H1 (cell line): ENCODE measurements around the gene TMEM185B. TPM values are rescaled to one million over a fixed set of nuclear protein-coding genes. Genes with fewer than 3 reads are reported as not detected.

Experiments used
- CTCF ChIA-PET: fragments of 300-600 bp; sonication (Branson Sonifier 250); formaldehyde crosslinking; loops from one replicate; lab custom pipeline; 2021; ENCODE audit not compliant: partially characterized antibody; lab: Charles Lee
- POLR2A ChIA-PET: fragments of 300-600 bp; sonication (Branson Sonifier 250); formaldehyde crosslinking; loops from one replicate; lab custom pipeline; 2021; ENCODE audit warnings: inconsistent platforms; ENCODE audit not compliant: partially characterized antibody; lab: Charles Lee
- DNase-seq, 2 experiments: peaks; one replicate each; pipeline versions ENCODE4 v3.0.0 to v3.0.0-alpha.2; 2010 to 2022; ENCODE audit warnings: low spot score in 2 of 2, low read depth in 1 of 2, mixed read lengths in 1 of 2
- FAIRE-seq: peaks from 2 replicates; lab custom pipeline; 2011; peaks lifted over from hg19 to GRCh38; lab: Jason Lieb, UNC
- H2AFZ ChIP-seq: 2 replicates; pipeline ENCODE4 v1.8.1; 2012; ENCODE audit warnings: low read length, inconsistent platforms
- H2AK5ac ChIP-seq: 2 replicates; pipeline ENCODE4 v1.6.1; 2013; ENCODE audit warnings: low read depth, low read length
- H2BK120ac ChIP-seq: replicated peaks from 2 replicates; pipeline ENCODE3; 2013; ENCODE audit warnings: low read depth, low read length, inconsistent platforms
- H2BK12ac ChIP-seq: 2 replicates; pipeline ENCODE4 v1.6.1; 2013; ENCODE audit warnings: low read depth, low read length
- H2BK15ac ChIP-seq: 2 replicates; pipeline ENCODE4 v1.6.1; 2013; ENCODE audit warnings: low read length
- H2BK20ac ChIP-seq: 2 replicates; pipeline ENCODE4 v1.6.1; 2013; ENCODE audit warnings: low read length
- H2BK5ac ChIP-seq: 2 replicates; pipeline ENCODE4 v1.6.1; 2013; ENCODE audit warnings: low read depth, low read length
- H3K14ac ChIP-seq: 2 replicates; pipeline ENCODE4 v1.6.1; 2013; ENCODE audit warnings: inconsistent platforms; ENCODE audit not compliant: insufficient read length
- H3K18ac ChIP-seq: 2 replicates; pipeline ENCODE4 v1.6.1; 2013; ENCODE audit warnings: low read length; ENCODE audit errors: extremely low read depth
- H3K23ac ChIP-seq: 2 replicates; pipeline ENCODE4 v1.6.1; 2013; ENCODE audit warnings: inconsistent platforms; ENCODE audit not compliant: insufficient read length
- H3K23me2 ChIP-seq: 2 replicates; pipeline ENCODE4 v1.6.1; 2013; ENCODE audit warnings: low read depth, low read length
- H3K27ac ChIP-seq: 2 replicates; pipeline ENCODE4 v1.6.1; 2011; ENCODE audit warnings: low read depth, low read length, inconsistent platforms
- H3K27me3 ChIP-seq, 4 experiments: replicated peaks in 1 of 4; 1 replicate in 1 of 4; 2 replicates in 3 of 4; pipeline versions ENCODE4 v1.6.1 to v1.8.1; 2011 to 2013; ENCODE audit warnings: low read length in 3 of 4, mild to moderate bottlenecking in 3 of 4, inconsistent platforms in 2 of 4, mixed read lengths in 2 of 4, moderate library complexity in 1 of 4; ENCODE audit not compliant: control insufficient read depth in 3 of 4, insufficient read depth in 3 of 4; ENCODE audit errors: extremely low read depth in 1 of 4
- H3K36me3 ChIP-seq, 4 experiments: 2 replicates each; pipeline versions ENCODE4 v1.6.1 to v1.8.1; 2011 to 2013; ENCODE audit warnings: mild to moderate bottlenecking in 4 of 4, low read length in 3 of 4, moderate library complexity in 2 of 4, control low read depth in 1 of 4, inconsistent platforms in 1 of 4; ENCODE audit not compliant: insufficient read depth in 4 of 4, control insufficient read depth in 2 of 4
- H3K4ac ChIP-seq: replicated peaks from 2 replicates; pipeline ENCODE3; 2013; ENCODE audit warnings: low read length, low read depth, mixed read lengths, inconsistent platforms; ENCODE audit not compliant: insufficient read length
- H3K4me1 ChIP-seq, 4 experiments: replicated peaks in 1 of 4; 1 replicate in 1 of 4; 2 replicates in 3 of 4; pipeline versions ENCODE4 v1.6.1 to v1.8.1; 2011 to 2013; ENCODE audit warnings: low read length in 3 of 4, inconsistent platforms in 2 of 4, mixed read lengths in 1 of 4; ENCODE audit not compliant: insufficient read depth in 4 of 4, control insufficient read depth in 3 of 4
- H3K4me2 ChIP-seq, 2 experiments: 2 replicates each; pipeline versions ENCODE4 v1.6.1 to v1.8.1; 2011 to 2013; ENCODE audit warnings: low read depth in 2 of 2, low read length in 2 of 2, control low read depth in 1 of 2, inconsistent platforms in 1 of 2, mild to moderate bottlenecking in 1 of 2; ENCODE audit not compliant: insufficient read depth in 1 of 2
- H3K4me3 ChIP-seq, 4 experiments: fragments of 200-600, 300-600 bp in 1 of 4; sonication (generic), shearing (Covaris generic), sonication (Bioruptor Twin) in 1 of 4; 2 replicates each; pipeline versions ENCODE4 v1.5.1 to v1.8.1; 2011 to 2016; ENCODE audit warnings: low read length in 4 of 4, low read depth in 3 of 4, control low read depth in 2 of 4, inconsistent platforms in 2 of 4, mild to moderate bottlenecking in 2 of 4, mixed read lengths in 1 of 4, moderate library complexity in 1 of 4; ENCODE audit not compliant: insufficient read depth in 2 of 4; ENCODE audit errors: extremely low read depth in 1 of 4
- H3K56ac ChIP-seq: replicated peaks from 2 replicates; pipeline ENCODE3; 2013; ENCODE audit warnings: low read depth, mild to moderate bottlenecking, mixed read lengths, low read length, inconsistent platforms; ENCODE audit not compliant: insufficient read length
- H3K79me1 ChIP-seq: 2 replicates; pipeline ENCODE4 v1.6.1; 2013; ENCODE audit warnings: low read depth, low read length, control low read depth
- H3K79me2 ChIP-seq, 2 experiments: 2 replicates each; pipeline versions ENCODE4 v1.6.1 to v1.8.1; 2012 to 2013; ENCODE audit warnings: low read length in 2 of 2, mild to moderate bottlenecking in 2 of 2, inconsistent platforms in 1 of 2; ENCODE audit not compliant: insufficient read depth in 2 of 2, control insufficient read depth in 1 of 2
- H3K9ac ChIP-seq, 4 experiments: replicated peaks in 1 of 4; 1 replicate in 1 of 4; 2 replicates in 3 of 4; pipeline versions ENCODE4 v1.6.1 to v1.8.1; 2011 to 2013; ENCODE audit warnings: low read depth in 3 of 4, low read length in 3 of 4, control low read depth in 2 of 4, mild to moderate bottlenecking in 2 of 4, moderate library complexity in 2 of 4, inconsistent platforms in 1 of 4; ENCODE audit errors: extremely low read depth in 1 of 4
- H3K9me3 ChIP-seq, 2 experiments: 2 replicates each; pipeline versions ENCODE4 v1.6.1 to v1.8.1; 2012 to 2013; ENCODE audit warnings: mild to moderate bottlenecking in 2 of 2, moderate library complexity in 2 of 2, control low read depth in 1 of 2, inconsistent platforms in 1 of 2, low read depth in 1 of 2, low read length in 1 of 2, mixed read lengths in 1 of 2; ENCODE audit not compliant: insufficient read depth in 2 of 2
- H4K20me1 ChIP-seq, 2 experiments: replicated peaks in 1 of 2; 2 replicates each; pipeline versions ENCODE3 to v1.8.1; 2011 to 2013; ENCODE audit warnings: inconsistent platforms in 2 of 2, low read length in 2 of 2, mild to moderate bottlenecking in 1 of 2; ENCODE audit not compliant: insufficient read depth in 2 of 2, control insufficient read depth in 1 of 2
- H4K5ac ChIP-seq: 2 replicates; pipeline ENCODE4 v1.6.1; 2013; ENCODE audit warnings: low read length, low read depth, mixed read lengths, inconsistent platforms; ENCODE audit not compliant: insufficient read length
- H4K8ac ChIP-seq: 2 replicates; pipeline ENCODE4 v1.8.0; 2013; ENCODE audit warnings: mild to moderate bottlenecking, moderate library complexity, low read length, inconsistent platforms; ENCODE audit not compliant: insufficient read depth; ENCODE audit errors: extremely low read depth
- H4K91ac ChIP-seq: replicated peaks from 2 replicates; pipeline ENCODE3; 2013; ENCODE audit warnings: low read length, mixed read lengths, inconsistent platforms; ENCODE audit not compliant: insufficient read length
- CBX5 ChIP-seq: fragments of 300-800, 300-1000 bp; sonication (generic); IDR thresholded peaks from 2 replicates; pipeline ENCODE4 v1.7.1; 2016; ENCODE audit warnings: antibody characterized with exemption, low read length, low read depth
- CHD2 ChIP-seq: IDR thresholded peaks from 2 replicates; pipeline ENCODE4 v1.6.1; 2012; ENCODE audit warnings: low read length, improper control_type of control experiment
- CREB1 ChIP-seq: IDR thresholded peaks from 2 replicates; pipeline ENCODE4 v1.6.1; 2012; ENCODE audit warnings: inconsistent platforms
- EGR1 ChIP-seq: IDR thresholded peaks from 2 replicates; pipeline ENCODE4 v1.6.1; 2011; ENCODE audit warnings: low read depth, low read length, borderline replicate concordance
- HDAC2 ChIP-seq, 2 experiments: fragments of 300-600 bp in 1 of 2; sonication (generic) in 1 of 2; IDR thresholded peaks; 2 replicates each; pipeline ENCODE4 v1.6.1; 2011 to 2012; ENCODE audit warnings: low read depth in 2 of 2, low read length in 2 of 2, mild to moderate bottlenecking in 2 of 2, moderate library complexity in 2 of 2, borderline replicate concordance in 1 of 2, inconsistent platforms in 1 of 2
- KDM4A ChIP-seq: IDR thresholded peaks from one replicate; pipeline ENCODE4 v1.7.1; 2012; ENCODE audit warnings: low read depth, mild to moderate bottlenecking, moderate library complexity, low read length, inconsistent platforms; ENCODE audit not compliant: severe bottlenecking
- NRF1 ChIP-seq: IDR thresholded peaks from 2 replicates; pipeline ENCODE4 v1.6.1; 2011; ENCODE audit warnings: mild to moderate bottlenecking, low read depth, low read length, improper control_type of control experiment
- PHF8 ChIP-seq: fragments of 200-600 bp; sonication (generic); conservative IDR thresholded peaks from 2 replicates; pipeline ENCODE4 v1.7.1; 2012; ENCODE audit warnings: low read depth, mild to moderate bottlenecking, inconsistent platforms, low read length, moderate library complexity
- POLR2A ChIP-seq, 2 experiments: IDR thresholded peaks; 1 replicate in 1 of 2; 2 replicates in 1 of 2; pipeline ENCODE4 v1.6.1; 2011; ENCODE audit warnings: low read depth in 2 of 2, low read length in 2 of 2, mild to moderate bottlenecking in 2 of 2; ENCODE audit errors: control extremely low read depth in 1 of 2
- RAD21 ChIP-seq, 2 experiments: IDR thresholded peaks in 1 of 2; conservative IDR thresholded peaks in 1 of 2; 2 replicates each; pipeline ENCODE4 v1.6.1; 2011; ENCODE audit warnings: low read depth in 2 of 2, low read length in 2 of 2, improper control_type of control experiment in 1 of 2, inconsistent platforms in 1 of 2, mild to moderate bottlenecking in 1 of 2, moderate library complexity in 1 of 2
- SP1 ChIP-seq: IDR thresholded peaks from 2 replicates; pipeline ENCODE4 v1.6.1; 2011; ENCODE audit warnings: low read depth, low read length
- TEAD4 ChIP-seq: IDR thresholded peaks from 2 replicates; pipeline ENCODE4 v1.6.1; 2012; ENCODE audit warnings: low read depth, low read length, inconsistent platforms, mixed read lengths
- WGBS, 2 experiments: shearing (Covaris generic) in 1 of 2; methylation state at CpG; one replicate each; pipeline versions ENCODE4 v1.1.6 to v1.1.7; 2013 to 2015; ENCODE audit warnings: low lambda C conversion rate in 2 of 2, mixed read lengths in 2 of 2, inconsistent platforms in 1 of 2, low coverage in 1 of 2, missing lambda C conversion rate in 1 of 2; ENCODE audit not compliant: insufficient replicate concordance in 2 of 2, insufficient coverage in 1 of 2, insufficient read length in 1 of 2; ENCODE audit errors: extremely low coverage in 1 of 2, missing lambda C conversion rate in 1 of 2; 5-methylcytosine and 5-hydroxymethylcytosine counted together
- polyA plus RNA-seq, 7 experiments: library from polyadenylated mRNA; depleted of rRNA in 3 of 7; stranded (reverse) in 5 of 7; unstranded in 2 of 7; fragments of >200 nt in 5 of 7; fragments of 200-250 nt in 2 of 7; gene quantifications; 1 replicate in 5 of 7; 2 replicates in 1 of 7; 4 replicates in 1 of 7; pipeline versions ENCODE4 v1.2.1 to v1.2.3, GENCODE V29; 2011 to 2013; ENCODE audit warnings: missing spikeins in 2 of 7, mixed read lengths in 2 of 7
- total RNA-seq: library from RNA; stranded (reverse); fragmentation: NEBNext Ultra II Directional; extraction: Animal tissue kit (Norgen Biotek cat#: 25700); gene quantifications from 2 replicates; pipeline ENCODE4 v1.2.1, GENCODE V29; 2021
- TF ChIP-seq, protein P1 (sequence below): IDR thresholded peaks from 2 replicates; pipeline ENCODE4 v1.6.1; 2012; ENCODE audit warnings: inconsistent platforms
- TF ChIP-seq, protein P2 (sequence below): IDR thresholded peaks from 2 replicates; pipeline ENCODE4 v1.6.1; 2011; ENCODE audit warnings: low read depth, mild to moderate bottlenecking, low read length; ENCODE audit not compliant: insufficient read depth

The TMEM185B gene
- total and polyA plus RNA-seq, 2 of the 8 experiments (the other 6 are each of a cell fraction or from before 2014, with no cell fraction given) = 13.5 to 14.0 TPM

DNA sequence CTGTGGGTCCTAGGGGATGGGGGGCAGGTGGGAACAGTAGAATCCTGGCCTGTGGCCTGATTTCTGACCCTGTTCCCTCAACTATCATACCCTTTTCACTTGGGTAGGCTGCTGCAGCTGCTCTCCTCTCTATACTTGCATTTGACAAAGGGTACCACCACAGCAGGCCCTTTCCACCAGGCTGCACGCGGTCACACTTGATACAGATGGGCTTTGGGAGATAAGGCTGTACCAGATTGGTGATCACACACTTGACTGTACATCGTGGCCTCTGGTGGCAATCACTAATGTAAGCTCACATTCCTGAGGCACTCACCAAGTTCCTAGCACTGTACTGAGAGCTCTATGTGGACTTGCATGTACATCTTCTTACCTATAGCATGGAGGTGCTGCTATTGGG, 27.9 kb upstream of the TMEM185B start:
- no peak overlapping the region for H3K9ac ChIP-seq
- H3K4me1 ChIP-seq = peaks cover 6 to 17% (median 10%) of the 10 kb centered on the region in 4 experiments
- H4K20me1 ChIP-seq = peaks cover 0 to 6% of the 10 kb centered on the region in 2 experiments
- H3K18ac ChIP-seq = no peak overlapping the region
- H2AFZ ChIP-seq = no peak overlapping the region
- H3K14ac ChIP-seq = no peak overlapping the region
- ChIA-PET CTCF (interaction anchor here (0.8 to 4.5 kb wide), 8 partner anchors 11 to 62 kb away, joined by 3 to 27 read pairs (median 4); no protein-coding TSS in a partner anchor), POLR2A (interaction anchor here (0.7 to 1.6 kb wide), 2 partner anchors 9 to 62 kb away, joined by 4 read pairs; no protein-coding TSS in a partner anchor)
- peaks cover 8 to 51% (median 31%) of the 10 kb centered on the region in 4 experiments for H3K27me3 ChIP-seq
- H3K79me1 ChIP-seq = no peaks in the 10 kb centered on the region
- no peak overlapping the region for H2BK12ac ChIP-seq
- no peak for FAIRE-seq
- H3K79me2 ChIP-seq = no peaks in the 10 kb centered on the region
- H3K56ac ChIP-seq = no peak overlapping the region
- H3K4me2 ChIP-seq = no peak overlapping the region; a peak in 1 of 4 replicates
- H2BK5ac ChIP-seq = no peak overlapping the region
- H3K36me3 ChIP-seq = no peaks in the 10 kb centered on the region
- H4K91ac ChIP-seq = no peak overlapping the region
- H3K23me2 ChIP-seq = peaks cover 14% of the 10 kb centered on the region
- 73% methylated on average over 3 of the region's 3 CpGs; no CpG with 5 or more reads in 1 of the 2 experiments for WGBS, 2 experiments
- no peak overlapping the region for H2BK120ac ChIP-seq
- H3K9me3 ChIP-seq = no peaks in the 10 kb centered on the region
- DNase-seq = no peak
- H3K23ac ChIP-seq = no peak overlapping the region
- no peak overlapping the region for H3K27ac ChIP-seq
- no peak overlapping the region for H2BK20ac ChIP-seq
- no peak overlapping the region for H3K4me3 ChIP-seq
- H4K5ac ChIP-seq = no peak overlapping the region
- no peak overlapping the region for H4K8ac ChIP-seq
- H2BK15ac ChIP-seq = 0 out of 2 replicates have a peak overlapping the region, but pooled peaks have one; percentile 49
- H3K4ac ChIP-seq = no peak overlapping the region
- no peak overlapping the region for H2AK5ac ChIP-seq
- TF ChIP-seq NRF1 (no peak), EGR1 (no peak), PHF8 (no peak), HDAC2 (IDR thresholded peaks at IDR 0.05; ENCODE audit: borderline replicate concordance in 1 of 2, low read depth in 2 of 2, low read length in 2 of 2) (no peak), KDM4A (no peak), TEAD4 (no peak), POLR2A (IDR thresholded peaks at IDR 0.05; ENCODE audit: control extremely low read depth in 1 of 2, low read depth in 2 of 2, low read length in 2 of 2) (no peak), CREB1 (no peak), CBX5 (no peak), CHD2 (no peak), RAD21 (IDR thresholded peaks at IDR 0.05 in 1 of 2, conservative IDR thresholded peaks at IDR 0.05 in 1 of 2; ENCODE audit: low read depth in 2 of 2, low read length in 2 of 2) (no peak), SP1 (no peak)
- TF ChIP-seq, protein P1, sequence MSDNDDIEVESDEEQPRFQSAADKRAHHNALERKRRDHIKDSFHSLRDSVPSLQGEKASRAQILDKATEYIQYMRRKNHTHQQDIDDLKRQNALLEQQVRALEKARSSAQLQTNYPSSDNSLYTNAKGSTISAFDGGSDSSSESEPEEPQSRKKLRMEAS = no peak
- TF ChIP-seq, protein P2, sequence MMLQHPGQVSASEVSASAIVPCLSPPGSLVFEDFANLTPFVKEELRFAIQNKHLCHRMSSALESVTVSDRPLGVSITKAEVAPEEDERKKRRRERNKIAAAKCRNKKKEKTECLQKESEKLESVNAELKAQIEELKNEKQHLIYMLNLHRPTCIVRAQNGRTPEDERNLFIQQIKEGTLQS = no peak
